ENCODE measurements around the gene TWF1. TPM values are rescaled to one million over a fixed set of nuclear protein-coding genes. Genes with fewer than 3 reads are reported as not detected.

TWF1 gene
- total RNA-seq, 1 donor from 2014 or later: 52.1 TPM

GRCh38 chr12:43815416-43815815, 9.3 kb upstream of the TWF1 start:
- no peak for TF ChIP-seq CTCF (IDR thresholded peaks at IDR 0.05)
- Histone ChIP-seq H3K36me3 (no peaks in the 10 kb centered on the region), H3K27ac (no peak overlapping the region), H3K27me3 (peaks cover 14% of the 10 kb centered on the region), H3K4me1 (no peaks in the 10 kb centered on the region), H3K4me3 (no peak overlapping the region), H3K9me3 (no peaks in the 10 kb centered on the region)
- ATAC-seq (no peak), DNase-seq (no peak)
- intact Hi-C loops (cut with DNase I): no loop called here

GRCh38 chr12:43812926-43813325, 6.8 kb upstream of the TWF1 start:
- Histone ChIP-seq H3K36me3 (no peaks in the 10 kb centered on the region), H3K4me3 (no peak overlapping the region), H3K4me1 (no peaks in the 10 kb centered on the region), H3K9me3 (no peaks in the 10 kb centered on the region), H3K27ac (no peak overlapping the region), H3K27me3 (peaks cover 5% of the 10 kb centered on the region)
- TF ChIP-seq CTCF (IDR thresholded peaks at IDR 0.05): no peak
- DNase-seq: no peak
- intact Hi-C loops (cut with DNase I): no loop called here
- no peak for ATAC-seq

- TF ChIP-seq CTCF (IDR thresholded peaks at IDR 0.05): no peak
Measured at GRCh38 chr12:43812057-43812456, 5.9 kb upstream of the TWF1 start.

GRCh38 chr12:43807386-43807785, 1.3 kb upstream of the TWF1 start:
- TF ChIP-seq CTCF (IDR thresholded peaks at IDR 0.05): no peak
- no peak for DNase-seq
- H3K4me1 ChIP-seq: peaks cover 25% of the 10 kb centered on the region
- H3K4me3 ChIP-seq: no peak overlapping the region
- H3K9me3 ChIP-seq: no peaks in the 10 kb centered on the region
- peak overlapping the region; percentile 97 for H3K27ac ChIP-seq
- no peak for ATAC-seq
- intact Hi-C loops (cut with DNase I): no loop called here
- peaks cover 8% of the 10 kb centered on the region for H3K36me3 ChIP-seq
- no peaks in the 10 kb centered on the region for H3K27me3 ChIP-seq

More at GRCh38 chr12:43812057-43812456, 5.9 kb upstream of the TWF1 start:
- H3K27ac ChIP-seq: no peak overlapping the region
- no peaks in the 10 kb centered on the region for H3K9me3 ChIP-seq
- intact Hi-C loops (cut with DNase I): no loop called here
- H3K4me1 ChIP-seq: peaks cover under 1% of the 10 kb centered on the region
- no peak overlapping the region for H3K4me3 ChIP-seq
- ATAC-seq (no peak), DNase-seq (no peak)
- H3K27me3 ChIP-seq: peaks cover 5% of the 10 kb centered on the region
- H3K36me3 ChIP-seq: no peaks in the 10 kb centered on the region

GRCh38 chr12:43806737-43807072, 588 bp upstream of the TWF1 start:
- no peak for TF ChIP-seq CTCF (IDR thresholded peaks at IDR 0.05)
- Histone ChIP-seq H3K27ac (peak overlapping the region; percentile 97), H3K4me1 (peaks cover 25% of the 10 kb centered on the region), H3K27me3 (no peaks in the 10 kb centered on the region), H3K36me3 (peaks cover 12% of the 10 kb centered on the region), H3K9me3 (no peaks in the 10 kb centered on the region), H3K4me3 (peak overlapping the region; percentile 85)
- ATAC-seq: no peak
- intact Hi-C loops (cut with DNase I): no loop called here
- DNase-seq: no peak

GRCh38 chr12:43805149-43805859, 813 bp downstream of the TWF1 start:
- peaks cover 26% of the 10 kb centered on the region for H3K36me3 ChIP-seq
- H3K27ac ChIP-seq: peak overlapping the region; percentile 97
- peaks cover 25% of the 10 kb centered on the region for H3K4me1 ChIP-seq
- ATAC-seq (no peak), DNase-seq (no peak)
- no peaks in the 10 kb centered on the region for H3K27me3 ChIP-seq
- intact Hi-C loops (cut with DNase I): no loop called here
- H3K9me3 ChIP-seq: no peaks in the 10 kb centered on the region
- no peak for TF ChIP-seq CTCF (IDR thresholded peaks at IDR 0.05)
- H3K4me3 ChIP-seq: peak overlapping the region; percentile 85
